B cell (primary cell): ENCODE results near the gene SYT14. TPM values are rescaled to one million over a fixed set of nuclear protein-coding genes. Genes with fewer than 3 reads are reported as not detected.

ENCODE experiments used
- ATAC-seq: fragments of 200-7000 bp; cut with Tn5 transposase; one replicate; pipeline ENCODE4 v1.10.0; 2021; ENCODE audit warnings: low read depth, mild to moderate bottlenecking, moderate number of reproducible peaks, moderate library complexity
- CTCF ChIA-PET: fragments of 350-600 bp; sonication (Branson Sonifier 250); formaldehyde crosslinking; loops from one replicate; lab custom pipeline; 2021; ENCODE audit warnings: antibody characterized with exemption, inconsistent platforms; lab: Charles Lee
- POLR2A ChIA-PET: fragments of 350-600 bp; sonication (Branson Sonifier 250); formaldehyde crosslinking; loops from one replicate; lab custom pipeline; 2021; ENCODE audit warnings: antibody characterized with exemption; lab: Charles Lee
- DNase-seq: peaks from one replicate; pipeline ENCODE4 v3.0.0; 2013
- H2AFZ ChIP-seq: 2 replicates; pipeline ENCODE4 v1.6.1; 2012; ENCODE audit warnings: mild to moderate bottlenecking, low read depth, low read length; ENCODE audit not compliant: insufficient read depth, poor library complexity, severe bottlenecking
- H3K27ac ChIP-seq, 2 donors: 1 replicate in 1 of 2; 2 replicates in 1 of 2; pipeline ENCODE4 v1.5.1; 2012 to 2013; ENCODE audit warnings: low read length in 2 of 2, mild to moderate bottlenecking in 2 of 2, moderate library complexity in 1 of 2
- H3K27me3 ChIP-seq, 4 experiments: fragments of 200-600 bp in 1 of 4; sonication (generic) in 1 of 4; replicated peaks in 1 of 4; 1 replicate in 2 of 4; 2 replicates in 2 of 4; pipeline versions ENCODE4 v1.6.1 to v1.7.0; 2013 to 2016; ENCODE audit warnings: low read length in 3 of 4, mild to moderate bottlenecking in 2 of 4, mixed read lengths in 1 of 4, moderate library complexity in 1 of 4; ENCODE audit not compliant: insufficient read depth in 4 of 4, control insufficient read depth in 3 of 4; ENCODE audit errors: control extremely low read depth in 1 of 4
- H3K36me3 ChIP-seq, 2 experiments: replicated peaks in 1 of 2; 1 replicate in 1 of 2; 2 replicates in 1 of 2; pipeline versions ENCODE4 v1.6.1 to v1.7.1; 2013; ENCODE audit warnings: low read length in 1 of 2; ENCODE audit not compliant: insufficient read depth in 2 of 2, control insufficient read depth in 1 of 2; ENCODE audit errors: control extremely low read depth in 1 of 2, extremely low read depth in 1 of 2
- H3K4me1 ChIP-seq, 2 donors: fragments of 200-600 bp in 1 of 2; sonication (generic) in 1 of 2; 1 replicate in 1 of 2; 2 replicates in 1 of 2; pipeline versions ENCODE4 v1.5.1 to v1.6.1; 2013 to 2017; ENCODE audit warnings: low read length in 2 of 2; ENCODE audit not compliant: control insufficient read depth in 2 of 2, insufficient read depth in 2 of 2
- H3K4me2 ChIP-seq: replicated peaks from 2 replicates; pipeline ENCODE3; 2012; ENCODE audit warnings: mild to moderate bottlenecking, low read depth, low read length; ENCODE audit not compliant: poor library complexity, severe bottlenecking
- H3K4me3 ChIP-seq, 5 experiments: fragments of 200-600 bp in 1 of 5; sonication (generic) in 1 of 5; 1 replicate in 3 of 5; 2 replicates in 2 of 5; pipeline versions ENCODE4 v1.5.1 to v1.7.0; 2011 to 2016; ENCODE audit warnings: low read length in 4 of 5, mild to moderate bottlenecking in 4 of 5, low read depth in 2 of 5, control low read depth in 1 of 5, moderate library complexity in 1 of 5; ENCODE audit not compliant: insufficient read depth in 1 of 5; ENCODE audit errors: control extremely low read depth in 1 of 5, extremely low read depth in 1 of 5
- H3K79me2 ChIP-seq: fragments of 200-600 bp; sonication (generic); one replicate; pipeline ENCODE4 v1.6.0; 2016; ENCODE audit warnings: low read length; ENCODE audit not compliant: control insufficient read depth, insufficient read depth
- H3K9ac ChIP-seq: fragments of 200-600 bp; sonication (generic); 2 replicates; pipeline ENCODE4 v1.6.1; 2017; ENCODE audit warnings: mild to moderate bottlenecking, low read length, moderate library complexity
- H3K9me3 ChIP-seq, 3 donors: one replicate each; pipeline versions ENCODE4 v1.6.1 to v1.7.1; 2013; ENCODE audit warnings: low read length in 2 of 3; ENCODE audit not compliant: control insufficient read depth in 2 of 3, insufficient read depth in 1 of 3; ENCODE audit errors: control extremely low read depth in 1 of 3
- H4K20me1 ChIP-seq: 2 replicates; pipeline ENCODE4 v1.6.0; 2012; ENCODE audit warnings: mild to moderate bottlenecking, low read length; ENCODE audit not compliant: insufficient read depth, control insufficient read depth, poor library complexity, severe bottlenecking
- H3K27ac Mint-ChIP-seq: one replicate; pipeline ENCODE4 v1.8.0; 2021; ENCODE audit warnings: mixed read lengths
- H3K27me3 Mint-ChIP-seq: one replicate; pipeline ENCODE4 v1.8.0; 2021; ENCODE audit warnings: mixed read lengths
- H3K4me1 Mint-ChIP-seq: one replicate; pipeline ENCODE4 v1.8.0; 2021; ENCODE audit warnings: mixed read lengths
- H3K4me3 Mint-ChIP-seq: one replicate; pipeline ENCODE4 v1.8.0; 2021; ENCODE audit warnings: mixed read lengths
- H3K9me3 Mint-ChIP-seq: one replicate; pipeline ENCODE4 v1.8.0; 2022; ENCODE audit warnings: mixed read lengths; ENCODE audit not compliant: insufficient read depth
- CTCF ChIP-seq: fragments of 200-600 bp; IDR thresholded peaks from one replicate; pipeline ENCODE4 v1.8.0; 2022; ENCODE audit warnings: antibody characterized with exemption, mild to moderate bottlenecking
- EZH2 ChIP-seq: IDR thresholded peaks from 2 replicates; pipeline ENCODE4 v1.6.1; 2012; ENCODE audit warnings: borderline replicate concordance, low read depth, mild to moderate bottlenecking, moderate library complexity, low read length; ENCODE audit not compliant: insufficient read depth, poor library complexity, severe bottlenecking
- WGBS: methylation state at CpG from one replicate; pipeline ENCODE4 v1.1.5; 2013; ENCODE audit warnings: missing lambda C conversion rate; ENCODE audit not compliant: insufficient coverage; 5-methylcytosine and 5-hydroxymethylcytosine counted together
- intact Hi-C: fragments of 100-400 bp; cut with micrococcal nuclease; formaldehyde crosslinking; loops from one replicate; pipeline ENCODE4 v1.10.0; 2022
- polyA plus RNA-seq: library from polyadenylated mRNA; depleted of rRNA; stranded (reverse); fragments of >200 nt; gene quantifications from 2 replicates; pipeline ENCODE4 v1.2.3, GENCODE V29; 2012
- total RNA-seq, 2 donors: library from RNA; stranded (reverse); fragments of 120-200 nt in 1 of 2; gene quantifications; 1 replicate in 1 of 2; 2 replicates in 1 of 2; pipeline versions ENCODE4 v1.2.3 to v1.2.4, GENCODE V29; 2013 to 2022

Gene SYT14
- total and polyA plus RNA-seq, 2 donors (not counting 1 experiment from before 2014, with no cell fraction given): not detected

DNA sequence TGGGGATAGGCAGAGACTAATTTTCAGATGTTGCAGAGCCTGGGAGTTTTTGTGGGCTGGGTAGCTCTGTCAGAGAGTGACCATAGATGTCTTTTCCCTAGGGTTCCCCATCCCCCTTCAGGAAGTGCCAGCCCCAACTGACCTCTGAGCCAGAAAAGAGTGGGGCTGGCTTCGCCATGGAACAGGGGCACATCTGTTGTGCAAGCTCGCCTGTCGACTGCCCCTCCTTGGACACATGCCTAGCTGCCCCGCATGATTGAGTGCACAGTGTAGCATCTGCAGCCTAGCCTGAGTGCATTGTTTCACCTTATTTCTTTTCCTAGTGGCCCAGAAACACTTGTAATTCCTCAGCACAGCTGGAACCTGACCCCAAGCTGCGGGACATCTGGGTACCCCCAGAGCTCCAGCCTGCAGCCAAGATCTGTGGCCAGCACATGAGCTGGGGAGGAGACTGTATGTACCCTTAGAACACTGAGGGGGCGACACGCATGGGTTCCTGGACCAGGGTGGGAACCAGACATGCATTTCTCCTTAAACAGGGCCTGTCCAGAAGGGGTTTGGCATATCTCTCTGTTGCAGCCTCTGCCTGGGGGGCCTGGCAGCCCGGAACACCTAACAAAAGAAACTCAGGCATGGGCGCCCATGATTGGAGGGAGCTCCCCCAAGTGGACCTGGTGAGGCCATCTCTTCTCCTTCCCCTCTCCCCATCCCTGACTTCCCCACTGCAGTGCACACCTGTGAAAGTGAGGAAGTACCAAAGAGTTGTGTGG is 55.2 kb downstream of the SYT14 start:
- DNase-seq (no peak), ATAC-seq (no peak)
- H3K4me1 ChIP-seq: no peaks in the 10 kb centered on the region
- H3K79me2 ChIP-seq: no peaks in the 10 kb centered on the region
- no peak overlapping the region for H2AFZ ChIP-seq
- TF ChIP-seq EZH2 (no peak), CTCF (no peak)
- H3K27ac ChIP-seq: no peak overlapping the region
- Mint-ChIP-seq H3K4me1 (no peaks in the 10 kb centered on the region), H3K4me3 (no peak overlapping the region), H3K27me3 (peaks cover 21% of the 10 kb centered on the region), H3K9me3 (no peaks in the 10 kb centered on the region), H3K27ac (no peak overlapping the region)
- no peaks in the 10 kb centered on the region for H3K9me3 ChIP-seq
- H3K9ac ChIP-seq: no peak overlapping the region
- H3K4me3 ChIP-seq: no peak overlapping the region
- no peaks in the 10 kb centered on the region for H4K20me1 ChIP-seq
- intact Hi-C loops: no loop called here
- ChIA-PET CTCF (no interaction called here), POLR2A (no interaction called here)
- H3K27me3 ChIP-seq: no peaks in the 10 kb centered on the region
- H3K4me2 ChIP-seq: no peak overlapping the region
- WGBS: 93% methylated on average over 8 of the region's 9 CpGs
- no peaks in the 10 kb centered on the region for H3K36me3 ChIP-seq

DNA sequence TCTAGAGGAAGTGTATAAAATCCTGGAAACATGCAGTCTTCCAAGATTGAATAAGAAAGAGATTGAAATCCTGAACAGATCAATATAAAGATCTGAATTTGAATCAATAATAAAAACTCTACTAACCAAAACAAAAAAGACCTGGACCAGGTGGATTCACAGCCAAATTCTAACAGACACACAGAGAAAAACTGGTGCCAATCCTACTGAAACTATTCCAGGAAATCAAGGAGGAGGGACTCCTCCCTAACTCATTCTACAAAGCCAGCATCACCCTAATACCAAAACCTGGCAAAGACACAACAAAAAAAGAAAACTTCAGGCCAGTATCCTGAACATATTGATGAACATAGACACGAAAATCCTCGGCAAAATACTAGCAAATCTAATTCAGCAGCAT is 58.3 kb downstream of the SYT14 start:
- H3K4me1 ChIP-seq: no peaks in the 10 kb centered on the region
- ATAC-seq (no peak), DNase-seq (no peak)
- no peak overlapping the region for H3K4me3 Mint-ChIP-seq
- H3K27ac ChIP-seq: no peak overlapping the region
- H3K36me3 ChIP-seq: no peaks in the 10 kb centered on the region
- H3K4me3 ChIP-seq: no peak overlapping the region
- H4K20me1 ChIP-seq: no peaks in the 10 kb centered on the region
- intact Hi-C loops: no loop called here
- ChIA-PET CTCF (no interaction called here), POLR2A (no interaction called here)
- no peaks in the 10 kb centered on the region for H3K4me1 Mint-ChIP-seq
- no peaks in the 10 kb centered on the region for H3K79me2 ChIP-seq
- whole genome bisulfite sequencing: no CpG with 5 or more reads among the region's 2 CpGs
- peaks cover 15% of the 10 kb centered on the region for H3K27me3 Mint-ChIP-seq
- no peaks in the 10 kb centered on the region for H3K9me3 Mint-ChIP-seq
- H3K27me3 ChIP-seq: no peaks in the 10 kb centered on the region
- no peak overlapping the region for H3K4me2 ChIP-seq
- no peak for TF ChIP-seq CTCF
- no peak for TF ChIP-seq EZH2
- no peak overlapping the region for H3K9ac ChIP-seq
- no peak overlapping the region for H3K27ac Mint-ChIP-seq
- no peak overlapping the region for H2AFZ ChIP-seq
- H3K9me3 ChIP-seq: no peaks in the 10 kb centered on the region
